BJ (cell line): ENCODE data around the gene ARL11. TPM values are rescaled to one million over a fixed set of nuclear protein-coding genes. Genes with fewer than 3 reads are reported as not detected.

ENCODE experiments used
- CTCF ChIA-PET: fragments of 350-600 bp; formaldehyde crosslinking; extraction: SDS; loops from one replicate; lab custom pipeline; 2021; ENCODE audit warnings: antibody characterized with exemption, inconsistent platforms; lab: Yijun Ruan, JAX
- POLR2A ChIA-PET: fragments of 300-600 bp; sonication (Branson Sonifier 250); formaldehyde crosslinking; extraction: SDS; loops from one replicate; lab custom pipeline; 2021; ENCODE audit warnings: antibody characterized with exemption; lab: Charles Lee
- DNase-seq: peaks from one replicate; pipeline ENCODE4 v3.0.0-alpha.2; 2011; ENCODE audit warnings: low read depth
- H3K27me3 ChIP-seq: 2 replicates; pipeline ENCODE4 v1.6.0; 2011; ENCODE audit warnings: low read length; ENCODE audit not compliant: control insufficient read depth, insufficient read depth
- H3K36me3 ChIP-seq: 2 replicates; pipeline ENCODE4 v1.5.1; 2011; ENCODE audit warnings: low read length; ENCODE audit not compliant: control insufficient read depth, insufficient read depth
- H3K4me3 ChIP-seq: 2 replicates; pipeline ENCODE4 v1.5.1; 2011; ENCODE audit warnings: low read depth, mild to moderate bottlenecking, control low read depth, low read length
- CTCF ChIP-seq: IDR thresholded peaks from 2 replicates; pipeline ENCODE4 v1.5.1; 2011; ENCODE audit warnings: low read depth, mild to moderate bottlenecking, control low read depth, inconsistent platforms, low read length, moderate library complexity; ENCODE audit not compliant: insufficient read depth
- polyA plus RNA-seq: library from polyadenylated mRNA; depleted of rRNA; stranded (reverse); fragments of >200 nt; gene quantifications from 2 replicates; pipeline ENCODE4 v1.2.3, GENCODE V29; 2011

Gene ARL11
- polyA plus RNA-seq, 1 experiment: not detected

- Histone ChIP-seq H3K4me3 (no peak overlapping the region), H3K36me3 (no peaks in the 10 kb centered on the region), H3K27me3 (no peaks in the 10 kb centered on the region)
- DNase-seq: no peak
- POLR2A ChIA-PET: no interaction called here
- CTCF ChIA-PET: interaction anchor here (0.7 to 0.8 kb wide), 2 partner anchors 17 to 42 kb away, joined by 3 read pairs; no protein-coding TSS in a partner anchor
- no peak for TF ChIP-seq CTCF
Observed at GRCh38 chr13:49625392-49626079, 2.8 kb upstream of the ARL11 start.

GRCh38 chr13:49629196-49629938 lies 1.1 kb downstream of the ARL11 start:
- no peak for TF ChIP-seq CTCF
- POLR2A ChIA-PET: interaction anchor here (0.6 kb wide), 1 partner anchor 25 kb away, joined by 4 read pairs; no protein-coding TSS in a partner anchor
- no peak for DNase-seq
- Histone ChIP-seq H3K4me3 (no peak overlapping the region), H3K27me3 (no peaks in the 10 kb centered on the region), H3K36me3 (no peaks in the 10 kb centered on the region)
- CTCF ChIA-PET: interaction anchor here (0.6 to 1.3 kb wide), 4 partner anchors 9 to 27 kb away, joined by 3 read pairs; no protein-coding TSS in a partner anchor

DNA sequence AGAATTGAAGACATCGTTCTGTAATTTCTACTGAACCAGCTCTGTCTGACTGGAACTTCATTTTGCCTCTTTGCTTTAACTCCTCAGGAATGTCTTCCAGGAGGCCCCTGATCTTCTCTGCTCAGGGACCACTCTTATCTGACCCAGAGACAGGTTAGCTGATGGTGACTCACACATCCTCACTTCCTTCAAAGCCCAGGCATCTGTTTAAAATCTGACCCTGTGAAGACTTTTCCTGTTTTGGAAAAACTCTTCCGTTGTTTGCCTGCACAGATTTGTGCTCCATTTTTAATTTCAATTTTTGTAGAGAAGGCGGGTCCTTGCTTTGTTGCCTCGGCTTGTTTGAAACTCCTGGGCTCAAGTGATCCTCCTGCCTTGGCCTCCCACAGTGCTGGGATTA lies 1.6 kb downstream of the ARL11 start:
- no peak for TF ChIP-seq CTCF
- Histone ChIP-seq H3K27me3 (no peaks in the 10 kb centered on the region), H3K36me3 (no peaks in the 10 kb centered on the region), H3K4me3 (no peak overlapping the region)
- DNase-seq: no peak
- ChIA-PET CTCF (interaction anchor here (0.6 to 1.3 kb wide), 4 partner anchors 10 to 28 kb away, joined by 3 read pairs; no protein-coding TSS in a partner anchor), POLR2A (no interaction called here)

GRCh38 chr13:49630580-49630979 lies 2.3 kb downstream of the ARL11 start:
- H3K36me3 ChIP-seq: no peaks in the 10 kb centered on the region
- TF ChIP-seq CTCF: no peak
- no peaks in the 10 kb centered on the region for H3K27me3 ChIP-seq
- DNase-seq: no peak
- POLR2A ChIA-PET: no interaction called here
- no peak overlapping the region for H3K4me3 ChIP-seq
- CTCF ChIA-PET: interaction anchor here (1.3 kb wide), 1 partner anchor 17 kb away, joined by 3 read pairs; no protein-coding TSS in a partner anchor

- ChIA-PET CTCF (no interaction called here), POLR2A (no interaction called here)
- H3K4me3 ChIP-seq: no peak overlapping the region
- TF ChIP-seq CTCF: no peak
- no peak for DNase-seq
- H3K36me3 ChIP-seq: no peaks in the 10 kb centered on the region
- no peaks in the 10 kb centered on the region for H3K27me3 ChIP-seq
Observed at GRCh38 chr13:49632156-49632555, 3.8 kb downstream of the ARL11 start.
